Measurements from ENCODE around the gene C11orf87. TPM values are rescaled to one million over a fixed set of nuclear protein-coding genes. Genes with fewer than 3 reads are reported as not detected.

Gene C11orf87
- total and polyA plus RNA-seq, 10 of the 15 experiments (the other 5 are each of a cell fraction or from before 2014, with no cell fraction given) = not detected

DNA sequence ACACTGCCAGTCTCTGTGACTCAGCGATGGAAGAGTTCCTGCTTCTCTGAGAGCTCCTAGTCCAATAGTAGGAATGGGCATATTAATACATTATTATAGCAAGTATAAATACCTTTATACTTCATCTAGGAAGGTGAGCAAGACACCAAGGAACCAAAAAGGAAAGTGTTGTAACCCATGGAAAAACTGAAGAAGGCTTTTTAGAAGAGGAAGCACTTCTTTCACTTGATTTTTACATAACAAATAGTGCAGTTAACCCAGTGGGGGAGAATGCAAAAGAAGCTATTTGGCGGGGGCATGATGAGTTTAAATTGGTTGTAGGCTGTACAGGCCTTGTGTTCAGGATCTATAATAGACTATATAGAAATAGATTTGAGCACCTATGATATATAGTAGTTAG, 31.2 kb upstream of the C11orf87 start (continued):
- TF ChIP-seq MXI1 (IDR thresholded peaks at IDR 0.05; ENCODE audit: low read depth, low read length) (no peak), SUZ12 (IDR thresholded peaks at IDR 0.05; ENCODE audit: unreplicated experiment) (no peak), RFX5 (IDR thresholded peaks at IDR 0.05; ENCODE audit: low read depth, low read length) (no peak), STAT3 (IDR thresholded peaks at IDR 0.05; ENCODE audit: low read depth, low read length) (no peak)
- TF ChIP-seq, protein P1, sequence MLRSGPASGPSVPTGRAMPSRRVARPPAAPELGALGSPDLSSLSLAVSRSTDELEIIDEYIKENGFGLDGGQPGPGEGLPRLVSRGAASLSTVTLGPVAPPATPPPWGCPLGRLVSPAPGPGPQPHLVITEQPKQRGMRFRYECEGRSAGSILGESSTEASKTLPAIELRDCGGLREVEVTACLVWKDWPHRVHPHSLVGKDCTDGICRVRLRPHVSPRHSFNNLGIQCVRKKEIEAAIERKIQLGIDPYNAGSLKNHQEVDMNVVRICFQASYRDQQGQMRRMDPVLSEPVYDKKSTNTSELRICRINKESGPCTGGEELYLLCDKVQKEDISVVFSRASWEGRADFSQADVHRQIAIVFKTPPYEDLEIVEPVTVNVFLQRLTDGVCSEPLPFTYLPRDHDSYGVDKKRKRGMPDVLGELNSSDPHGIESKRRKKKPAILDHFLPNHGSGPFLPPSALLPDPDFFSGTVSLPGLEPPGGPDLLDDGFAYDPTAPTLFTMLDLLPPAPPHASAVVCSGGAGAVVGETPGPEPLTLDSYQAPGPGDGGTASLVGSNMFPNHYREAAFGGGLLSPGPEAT (IDR thresholded peaks at IDR 0.05; ENCODE audit: low read depth) = no peak

DNA sequence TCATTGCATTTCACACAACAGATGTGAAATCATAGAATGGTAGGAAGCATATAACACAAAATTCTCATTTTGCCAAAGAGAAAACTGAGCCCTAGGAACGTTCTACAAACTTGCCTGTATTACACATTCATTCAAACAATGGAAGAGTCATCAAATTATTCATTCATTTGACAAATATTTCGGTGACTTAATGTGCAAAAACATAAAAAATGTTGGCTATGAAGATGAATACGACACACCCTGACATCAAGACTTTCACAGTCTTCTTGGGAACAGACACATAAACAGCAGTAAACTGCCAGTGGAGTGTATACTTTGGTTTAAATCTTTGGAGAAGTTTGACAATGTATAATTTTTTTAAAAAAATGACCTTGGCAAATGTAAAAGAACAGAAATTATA, 20.4 kb upstream of the C11orf87 start:
- in situ Hi-C loops (cut with MboI) = no loop called here

More for the DNA sequence above, 20.4 kb upstream of the C11orf87 start:
- no peak overlapping the region for H3K9ac ChIP-seq (ENCODE audit: control insufficient read depth, insufficient read depth, low read length)
- BruUV-seq (replicated peaks) = no TSS peak
- FAIRE-seq (no peak), DNase-seq (ENCODE audit: low read depth, low spot score) (no peak), ATAC-seq (no peak)
- no peak overlapping the region for H3K27ac ChIP-seq (ENCODE audit: control insufficient read depth, insufficient read depth)
- intact Hi-C loops (cut with micrococcal nuclease; ENCODE audit: unreplicated experiment) = no loop called here
- TF ChIP-seq, protein P2, sequence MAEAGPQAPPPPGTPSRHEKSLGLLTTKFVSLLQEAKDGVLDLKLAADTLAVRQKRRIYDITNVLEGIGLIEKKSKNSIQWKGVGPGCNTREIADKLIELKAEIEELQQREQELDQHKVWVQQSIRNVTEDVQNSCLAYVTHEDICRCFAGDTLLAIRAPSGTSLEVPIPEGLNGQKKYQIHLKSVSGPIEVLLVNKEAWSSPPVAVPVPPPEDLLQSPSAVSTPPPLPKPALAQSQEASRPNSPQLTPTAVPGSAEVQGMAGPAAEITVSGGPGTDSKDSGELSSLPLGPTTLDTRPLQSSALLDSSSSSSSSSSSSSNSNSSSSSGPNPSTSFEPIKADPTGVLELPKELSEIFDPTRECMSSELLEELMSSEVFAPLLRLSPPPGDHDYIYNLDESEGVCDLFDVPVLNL (IDR thresholded peaks at IDR 0.05; ENCODE audit: low read depth, low read length) = no peak
- no peak for TF ChIP-seq IKZF2 (IDR thresholded peaks at IDR 0.05)
- TF ChIP-seq ASH2L (IDR thresholded peaks at IDR 0.05; ENCODE audit: borderline replicate concordance, low read depth) = no peak
- TF ChIP-seq SIN3A (IDR thresholded peaks at IDR 0.05; ENCODE audit: low read depth, low read length) = no peak
- TF ChIP-seq RFX5 (IDR thresholded peaks at IDR 0.05; ENCODE audit: low read depth, low read length) = no peak
- no peak for TF ChIP-seq LARP7 (IDR thresholded peaks at IDR 0.05)
- no peak for TF ChIP-seq ZNF274 (IDR thresholded peaks at IDR 0.05; ENCODE audit: insufficient read depth, insufficient read length)
- no peak for TF ChIP-seq FOXM1 (IDR thresholded peaks at IDR 0.05; ENCODE audit: low read depth, low read length)
- no peak for TF ChIP-seq RAD51 (IDR thresholded peaks at IDR 0.05)
- no peak for TF ChIP-seq CBFB (IDR thresholded peaks at IDR 0.05; ENCODE audit: low read depth)
- TF ChIP-seq KDM1A (IDR thresholded peaks at IDR 0.05; ENCODE audit: borderline replicate concordance) = no peak
- TF ChIP-seq IRF4 (IDR thresholded peaks at IDR 0.05; ENCODE audit: low read depth, low read length) = no peak
- no peak for TF ChIP-seq ESRRA (IDR thresholded peaks at IDR 0.05; ENCODE audit: low read length)
- no peaks in the 10 kb centered on the region for H3K9me3 ChIP-seq (replicated peaks; ENCODE audit: control insufficient read depth, insufficient read depth, low read length)
- no peak overlapping the region for H2AFZ ChIP-seq (ENCODE audit: control insufficient read depth, low read depth, low read length)
- ChIA-PET POLR2A (no interaction called here), CTCF (no interaction called here), RAD21 (ENCODE audit: unreplicated experiment) (no interaction called here), SMC1A (ENCODE audit: uncharacterized antibody, unreplicated experiment) (no interaction called here)
- no peaks in the 10 kb centered on the region for H3K79me2 ChIP-seq (ENCODE audit: control insufficient read depth, insufficient read depth, low read length)
- no peaks in the 10 kb centered on the region for H3K36me3 ChIP-seq (ENCODE audit: control insufficient read depth in 2 of 2, insufficient read depth in 2 of 2, low read length in 1 of 2)
- WGBS (ENCODE audit: insufficient coverage, insufficient replicate concordance, low lambda C conversion rate, missing lambda C conversion rate) = 2% methylated on average over 3 of the region's 3 CpGs
- H3K27me3 ChIP-seq (replicated peaks in 1 of 2; ENCODE audit: control insufficient read depth in 2 of 2, insufficient read depth in 2 of 2, low read length in 1 of 2) = no peaks in the 10 kb centered on the region
- no peaks in the 10 kb centered on the region for H4K20me1 ChIP-seq (ENCODE audit: control insufficient read depth, insufficient read depth)
- no peak overlapping the region for H3K4me3 ChIP-seq
- no peak overlapping the region for H3K4me2 ChIP-seq (ENCODE audit: control insufficient read depth, insufficient read depth)
- H3K4me1 ChIP-seq (ENCODE audit: control insufficient read depth, insufficient read depth, low read length) = no peaks in the 10 kb centered on the region
